Liver (tissue), 3 donors: ENCODE results near the gene PEX16.

Source experiments
- GABPA ChIP-seq, 2 donors: IDR thresholded peaks in 1 of 2; conservative IDR thresholded peaks in 1 of 2; 2 replicates each; pipeline ENCODE4 v1.6.1; 2016; ENCODE audit warnings: antibody characterized with exemption in 2 of 2, mild to moderate bottlenecking in 1 of 2, moderate library complexity in 1 of 2
- JUND ChIP-seq, 2 donors: IDR thresholded peaks; 2 replicates each; pipeline ENCODE4 v1.6.1; 2016; ENCODE audit warnings: antibody characterized with exemption in 2 of 2
- NR2F2 ChIP-seq: IDR thresholded peaks from 2 replicates; pipeline ENCODE4 v1.6.1; 2016; ENCODE audit warnings: antibody characterized with exemption
- RAD21 ChIP-seq, 2 donors: IDR thresholded peaks; 2 replicates each; pipeline ENCODE4 v1.6.1; 2016; ENCODE audit warnings: antibody characterized with exemption in 2 of 2, mild to moderate bottlenecking in 2 of 2
- RXRA ChIP-seq, 2 donors: IDR thresholded peaks; 2 replicates each; pipeline ENCODE4 v1.6.1; 2017 to 2018; ENCODE audit warnings: antibody characterized with exemption in 2 of 2, mild to moderate bottlenecking in 1 of 2
- SP1 ChIP-seq: IDR thresholded peaks from 2 replicates; pipeline ENCODE4 v1.6.1; 2018; ENCODE audit warnings: antibody characterized with exemption, mild to moderate bottlenecking
- YY1 ChIP-seq: IDR thresholded peaks from 2 replicates; pipeline ENCODE4 v1.6.1; 2016; ENCODE audit warnings: antibody characterized with exemption, mild to moderate bottlenecking
- TF ChIP-seq, protein P1 (sequence below): fragments of 150-350 bp; IDR thresholded peaks from 2 replicates; pipeline ENCODE4 v1.5.1; 2017; ENCODE audit warnings: improper control_type of control experiment, low read depth, low read length; ENCODE audit not compliant: missing input control
- TF ChIP-seq, protein P2 (sequence below): IDR thresholded peaks from 2 replicates; pipeline ENCODE4 v1.6.1; 2016; ENCODE audit warnings: antibody characterized with exemption
- donor health status: healthy.
- donor health status: healthy.

DNA sequence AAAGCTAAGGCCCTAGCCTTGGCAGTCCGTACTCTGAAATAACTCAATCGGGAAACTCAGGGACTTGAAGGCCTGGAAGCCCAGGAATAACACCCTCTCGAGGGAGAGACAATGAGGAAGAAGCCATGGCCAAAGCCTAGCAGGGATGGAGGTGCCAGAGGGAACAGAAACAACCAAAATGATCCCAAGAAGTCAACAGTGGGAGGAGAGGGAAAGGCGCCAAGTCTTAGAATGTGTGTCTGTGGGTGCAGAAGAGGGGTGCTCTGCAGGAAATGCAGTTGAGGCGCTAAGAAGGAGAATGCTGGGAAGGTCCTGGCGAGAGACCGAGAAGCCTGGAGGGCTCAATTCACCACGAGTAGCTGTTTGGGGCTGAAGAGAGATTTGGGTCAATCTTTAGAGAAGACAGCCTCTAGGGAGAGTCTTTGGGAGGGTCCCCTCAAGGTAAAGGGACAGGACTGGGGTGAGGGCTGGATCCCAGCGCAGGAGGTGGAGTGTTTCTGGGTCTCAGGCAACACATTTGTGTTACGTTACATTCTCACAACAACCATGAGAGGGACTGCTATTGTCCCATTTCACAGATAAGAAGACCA, 33.0 kb downstream of the PEX16 start:
- TF ChIP-seq RXRA (IDR thresholded peaks at IDR 0.05) (no peak), YY1 (no peak), RAD21 (IDR thresholded peaks at IDR 0.05) (no peak), JUND (IDR thresholded peaks at IDR 0.05) (no peak), GABPA (IDR thresholded peaks at IDR 0.05 in 1 of 2, conservative IDR thresholded peaks at IDR 0.05 in 1 of 2) (no peak), SP1 (no peak), NR2F2 (no peak)
- TF ChIP-seq, protein P1, sequence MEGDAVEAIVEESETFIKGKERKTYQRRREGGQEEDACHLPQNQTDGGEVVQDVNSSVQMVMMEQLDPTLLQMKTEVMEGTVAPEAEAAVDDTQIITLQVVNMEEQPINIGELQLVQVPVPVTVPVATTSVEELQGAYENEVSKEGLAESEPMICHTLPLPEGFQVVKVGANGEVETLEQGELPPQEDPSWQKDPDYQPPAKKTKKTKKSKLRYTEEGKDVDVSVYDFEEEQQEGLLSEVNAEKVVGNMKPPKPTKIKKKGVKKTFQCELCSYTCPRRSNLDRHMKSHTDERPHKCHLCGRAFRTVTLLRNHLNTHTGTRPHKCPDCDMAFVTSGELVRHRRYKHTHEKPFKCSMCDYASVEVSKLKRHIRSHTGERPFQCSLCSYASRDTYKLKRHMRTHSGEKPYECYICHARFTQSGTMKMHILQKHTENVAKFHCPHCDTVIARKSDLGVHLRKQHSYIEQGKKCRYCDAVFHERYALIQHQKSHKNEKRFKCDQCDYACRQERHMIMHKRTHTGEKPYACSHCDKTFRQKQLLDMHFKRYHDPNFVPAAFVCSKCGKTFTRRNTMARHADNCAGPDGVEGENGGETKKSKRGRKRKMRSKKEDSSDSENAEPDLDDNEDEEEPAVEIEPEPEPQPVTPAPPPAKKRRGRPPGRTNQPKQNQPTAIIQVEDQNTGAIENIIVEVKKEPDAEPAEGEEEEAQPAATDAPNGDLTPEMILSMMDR: no peak
- TF ChIP-seq, protein P2, sequence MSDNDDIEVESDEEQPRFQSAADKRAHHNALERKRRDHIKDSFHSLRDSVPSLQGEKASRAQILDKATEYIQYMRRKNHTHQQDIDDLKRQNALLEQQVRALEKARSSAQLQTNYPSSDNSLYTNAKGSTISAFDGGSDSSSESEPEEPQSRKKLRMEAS: no peak
